Stimulated activated CD4-positive, alpha-beta T cell treated with anti-CD3 and anti-CD28 coated beads, Interleukin-2, amount 100 ng/mL, for 48 hours (primary cell): Measurements from ENCODE around the gene NUP58.

ENCODE experiments used
- DNase-seq, 2 donors: peaks; one replicate each; pipeline ENCODE4 v3.0.0-alpha.2; 2020

Gene NUP58

DNA sequence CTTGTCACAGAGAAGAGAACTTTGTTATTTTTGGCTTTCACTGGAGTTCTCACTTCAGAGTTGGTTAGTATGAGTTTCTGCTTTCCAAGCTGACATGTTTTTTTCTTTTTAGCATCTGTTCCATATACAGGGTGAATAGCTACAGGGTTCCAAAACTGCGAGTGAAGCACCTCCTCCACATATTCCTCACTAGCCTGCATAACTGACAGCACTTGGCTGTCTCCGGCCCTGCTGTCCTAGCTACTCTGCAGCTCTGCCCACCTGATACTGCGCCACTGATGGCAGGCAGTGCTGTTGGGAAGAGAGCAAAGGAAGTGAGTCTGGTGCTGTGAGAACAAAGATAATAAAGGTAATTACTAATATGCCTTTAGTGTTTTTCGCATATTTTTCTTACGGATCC lies 77.1 kb downstream of the NUP58 start:
- no peak for DNase-seq

- no peak for DNase-seq
Measured at GRCh38 chr13:25379011-25379410, 77.6 kb downstream of the NUP58 start.

GRCh38 chr13:25380082-25380481 lies 78.7 kb downstream of the NUP58 start:
- no peak for DNase-seq

- no peak for DNase-seq
Measured at GRCh38 chr13:25380741-25381324, 79.4 kb downstream of the NUP58 start.

DNA sequence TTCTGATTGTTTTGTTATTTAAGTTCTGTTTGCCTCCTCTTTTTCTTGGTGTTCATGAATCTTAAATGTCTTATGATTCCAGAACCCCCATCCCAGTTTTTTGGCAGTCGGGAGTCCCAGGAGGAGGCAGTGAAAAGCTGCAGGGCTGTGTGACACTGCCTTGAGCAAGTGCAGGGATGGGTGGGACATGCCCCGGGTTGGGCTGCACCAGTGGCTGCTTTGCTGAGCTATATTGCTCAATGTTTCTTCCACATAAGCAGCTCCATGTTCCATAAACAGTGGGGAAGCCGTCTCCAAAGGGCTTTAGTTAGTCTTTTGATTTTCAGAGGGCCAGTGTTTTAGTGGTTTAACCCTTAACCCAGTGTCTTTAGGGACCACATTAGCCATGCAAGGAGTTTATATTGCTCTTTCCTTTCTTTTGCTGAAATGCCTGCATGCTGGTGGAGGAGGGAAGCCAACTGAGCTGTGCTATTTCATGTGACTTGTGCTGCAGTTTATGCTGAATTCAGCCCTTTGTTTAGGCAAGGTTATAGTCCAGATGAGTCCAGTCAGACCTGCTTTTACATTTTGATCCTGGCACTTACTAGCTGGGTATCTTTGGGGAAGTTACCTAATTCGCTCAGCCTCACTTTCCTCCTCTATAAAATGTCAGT lies 83.5 kb downstream of the NUP58 start:
- DNase-seq, result no peak

- DNase-seq, result no peak
Measured at GRCh38 chr13:25391932-25392331, 90.5 kb downstream of the NUP58 start.
